ENCODE data around the gene RERG.

Gene RERG

GRCh38 chr12:15209782-15210181, 11.4 kb downstream of the RERG start:
- H3K4me3 ChIP-seq (ENCODE audit: low read depth, low read length): no peak overlapping the region
- no peak for TF ChIP-seq ZNF266 (tag by site-specific recombination; IDR thresholded peaks at IDR 0.05; ENCODE audit: low read depth)
- no peak for TF ChIP-seq ZNF658 (tag by site-specific recombination; IDR thresholded peaks at IDR 0.05)
- TF ChIP-seq PRDM2 (tag by site-specific recombination; IDR thresholded peaks at IDR 0.05; ENCODE audit: borderline replicate concordance): no peak
- no peak for TF ChIP-seq ZNF624 (tag by site-specific recombination; IDR thresholded peaks at IDR 0.05)
- TF ChIP-seq RBAK (tag by site-specific recombination; IDR thresholded peaks at IDR 0.05): no peak
- no peak for TF ChIP-seq ZNF239 (tag by site-specific recombination; IDR thresholded peaks at IDR 0.05)
- no peak for TF ChIP-seq YY2 (tag by site-specific recombination; IDR thresholded peaks at IDR 0.05)
- TF ChIP-seq PBX3 (CRISPR knock-in tag; IDR thresholded peaks at IDR 0.05): no peak
- TF ChIP-seq ZNF513 (tag by site-specific recombination; IDR thresholded peaks at IDR 0.05): no peak
- TF ChIP-seq ZNF354C (tag by site-specific recombination; IDR thresholded peaks at IDR 0.05; ENCODE audit: borderline replicate concordance, low read depth): no peak
- no peak for TF ChIP-seq ZNF23 (tag by site-specific recombination; IDR thresholded peaks at IDR 0.05; ENCODE audit: borderline replicate concordance)
- H3K27ac ChIP-seq (ENCODE audit: extremely low read depth, low read depth, low read length): no peak overlapping the region
- POLR2A ChIA-PET: no interaction called here
- peaks cover 13% of the 10 kb centered on the region for H3K4me1 ChIP-seq (ENCODE audit: control insufficient read depth, insufficient read depth, low read length)
- no peaks in the 10 kb centered on the region for H3K36me3 ChIP-seq (ENCODE audit: control insufficient read depth in 2 of 2, insufficient read depth in 1 of 2, low read length in 2 of 2)
- no peaks in the 10 kb centered on the region for H3K9me3 ChIP-seq (ENCODE audit: control insufficient read depth, insufficient read depth, low read depth, low read length)
- CTCF ChIA-PET: interaction anchor here (0.9 kb wide), 1 partner anchor 11 kb away, joined by 4 read pairs; the partner anchor contains the start of gene RERG

GRCh38 chr12:15208871-15209656, 12.2 kb downstream of the RERG start:
- ChIA-PET POLR2A (no interaction called here), CTCF (interaction anchor here (0.6 to 0.8 kb wide), 2 partner anchors 12 to 1025 kb away, joined by 3 to 5 read pairs; partner anchors contain the start of gene RERG)
- Histone ChIP-seq H3K27ac (ENCODE audit: extremely low read depth, low read depth, low read length) (no peak overlapping the region), H3K4me3 (ENCODE audit: low read depth, low read length) (no peak overlapping the region), H3K9me3 (ENCODE audit: control insufficient read depth, insufficient read depth, low read depth, low read length) (no peaks in the 10 kb centered on the region), H3K4me1 (ENCODE audit: control insufficient read depth, insufficient read depth, low read length) (peaks cover 13% of the 10 kb centered on the region), H3K36me3 (ENCODE audit: control insufficient read depth in 2 of 2, insufficient read depth in 1 of 2, low read length in 2 of 2) (no peaks in the 10 kb centered on the region)
- TF ChIP-seq ZNF645 (tag by site-specific recombination; IDR thresholded peaks at IDR 0.05) (no peak), ELK4 (IDR thresholded peaks at IDR 0.05; ENCODE audit: borderline replicate concordance, low read depth, low read length) (no peak), ZBTB7A (tag by site-specific recombination; IDR thresholded peaks at IDR 0.05; ENCODE audit: low read depth) (no peak), KLF9 (tag by site-specific recombination; IDR thresholded peaks at IDR 0.05; ENCODE audit: low read depth) (no peak), ZNF362 (tag by site-specific recombination; IDR thresholded peaks at IDR 0.05) (no peak), ZNF501 (tag by site-specific recombination; IDR thresholded peaks at IDR 0.05) (no peak), ZNF426 (tag by site-specific recombination; IDR thresholded peaks at IDR 0.05) (no peak), KLF7 (tag by site-specific recombination; IDR thresholded peaks at IDR 0.05; ENCODE audit: borderline replicate concordance) (no peak), ZNF704 (tag by site-specific recombination; IDR thresholded peaks at IDR 0.05) (no peak)

Data from HEK293 (cell line).